Parathyroid adenoma (tissue), 2 donors: Measurements from ENCODE around the gene ARHGAP22.

Source experiments
- H2AFZ ChIP-seq: fragments of 300-600 bp; sonication (generic); one replicate; pipeline ENCODE4 v1.7.0; 2017; ENCODE audit warnings: antibody characterized with exemption, mild to moderate bottlenecking
- H3K27ac ChIP-seq: fragments of 300-600 bp; sonication (generic); one replicate; pipeline ENCODE4 v1.7.0; 2017
- H3K27me3 ChIP-seq: fragments of 300-600 bp; sonication (generic); one replicate; pipeline ENCODE4 v1.7.0; 2017; ENCODE audit warnings: low read length; ENCODE audit not compliant: control insufficient read depth, insufficient read depth
- H3K36me3 ChIP-seq: fragments of 300-600 bp; sonication (generic); one replicate; pipeline ENCODE4 v1.7.0; 2017; ENCODE audit warnings: low read length; ENCODE audit not compliant: control insufficient read depth, insufficient read depth
- H3K4me1 ChIP-seq: fragments of 300-600 bp; sonication (generic); one replicate; pipeline ENCODE4 v1.7.0; 2017; ENCODE audit warnings: control low read depth
- H3K4me2 ChIP-seq: fragments of 300-600 bp; sonication (generic); one replicate; pipeline ENCODE4 v1.7.0; 2017; ENCODE audit warnings: low read length
- H3K4me3 ChIP-seq: fragments of 300-600 bp; sonication (generic); one replicate; pipeline ENCODE4 v1.7.0; 2017; ENCODE audit warnings: low read depth, low read length
- H3K79me2 ChIP-seq: fragments of 300-600 bp; sonication (generic); one replicate; pipeline ENCODE4 v1.7.0; 2017; ENCODE audit warnings: control low read depth
- H3K9ac ChIP-seq: fragments of 300-600 bp; sonication (generic); one replicate; pipeline ENCODE4 v1.7.0; 2017; ENCODE audit warnings: mild to moderate bottlenecking
- H3K9me3 ChIP-seq: fragments of 300-600 bp; sonication (generic); one replicate; pipeline ENCODE4 v1.7.0; 2017; ENCODE audit warnings: low read length; ENCODE audit not compliant: control insufficient read depth
- TF ChIP-seq, protein P1 (sequence below): fragments of 300-600 bp; sonication (generic); IDR thresholded peaks from one replicate; pipeline ENCODE4 v1.7.0; 2017; ENCODE audit warnings: antibody characterized with exemption, mild to moderate bottlenecking
- donor health status: primary hyperparathyroidism.

ARHGAP22 gene

DNA sequence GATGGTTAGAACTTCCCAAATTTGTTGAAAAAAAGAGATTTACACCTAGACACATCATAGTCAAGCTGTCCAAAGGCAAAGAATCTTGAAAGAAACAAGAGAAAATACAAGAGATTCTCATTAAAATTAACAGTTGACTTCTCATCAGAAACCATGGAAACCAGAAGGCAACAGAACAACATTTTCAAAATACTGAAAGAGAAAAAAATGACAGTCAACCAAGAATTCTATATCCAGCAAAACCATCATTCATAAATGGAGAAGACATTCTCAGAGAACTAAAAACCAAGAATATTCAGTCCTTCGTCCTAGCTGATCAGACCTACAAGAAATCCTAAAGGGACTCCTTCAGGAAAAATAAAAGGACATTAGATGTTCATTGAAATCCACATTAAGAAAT, 90.6 kb downstream of the ARHGAP22 start:
- TF ChIP-seq, protein P1, sequence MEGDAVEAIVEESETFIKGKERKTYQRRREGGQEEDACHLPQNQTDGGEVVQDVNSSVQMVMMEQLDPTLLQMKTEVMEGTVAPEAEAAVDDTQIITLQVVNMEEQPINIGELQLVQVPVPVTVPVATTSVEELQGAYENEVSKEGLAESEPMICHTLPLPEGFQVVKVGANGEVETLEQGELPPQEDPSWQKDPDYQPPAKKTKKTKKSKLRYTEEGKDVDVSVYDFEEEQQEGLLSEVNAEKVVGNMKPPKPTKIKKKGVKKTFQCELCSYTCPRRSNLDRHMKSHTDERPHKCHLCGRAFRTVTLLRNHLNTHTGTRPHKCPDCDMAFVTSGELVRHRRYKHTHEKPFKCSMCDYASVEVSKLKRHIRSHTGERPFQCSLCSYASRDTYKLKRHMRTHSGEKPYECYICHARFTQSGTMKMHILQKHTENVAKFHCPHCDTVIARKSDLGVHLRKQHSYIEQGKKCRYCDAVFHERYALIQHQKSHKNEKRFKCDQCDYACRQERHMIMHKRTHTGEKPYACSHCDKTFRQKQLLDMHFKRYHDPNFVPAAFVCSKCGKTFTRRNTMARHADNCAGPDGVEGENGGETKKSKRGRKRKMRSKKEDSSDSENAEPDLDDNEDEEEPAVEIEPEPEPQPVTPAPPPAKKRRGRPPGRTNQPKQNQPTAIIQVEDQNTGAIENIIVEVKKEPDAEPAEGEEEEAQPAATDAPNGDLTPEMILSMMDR: no peak
- no peaks in the 10 kb centered on the region for H3K9me3 ChIP-seq
- H3K36me3 ChIP-seq: no peaks in the 10 kb centered on the region
- H3K9ac ChIP-seq: no peak overlapping the region
- H3K79me2 ChIP-seq: no peaks in the 10 kb centered on the region
- H3K27me3 ChIP-seq: no peaks in the 10 kb centered on the region
- H3K4me2 ChIP-seq: no peak overlapping the region
- H3K4me1 ChIP-seq: no peaks in the 10 kb centered on the region
- no peak overlapping the region for H3K27ac ChIP-seq
- H3K4me3 ChIP-seq: no peak overlapping the region
- H2AFZ ChIP-seq: no peak overlapping the region

DNA sequence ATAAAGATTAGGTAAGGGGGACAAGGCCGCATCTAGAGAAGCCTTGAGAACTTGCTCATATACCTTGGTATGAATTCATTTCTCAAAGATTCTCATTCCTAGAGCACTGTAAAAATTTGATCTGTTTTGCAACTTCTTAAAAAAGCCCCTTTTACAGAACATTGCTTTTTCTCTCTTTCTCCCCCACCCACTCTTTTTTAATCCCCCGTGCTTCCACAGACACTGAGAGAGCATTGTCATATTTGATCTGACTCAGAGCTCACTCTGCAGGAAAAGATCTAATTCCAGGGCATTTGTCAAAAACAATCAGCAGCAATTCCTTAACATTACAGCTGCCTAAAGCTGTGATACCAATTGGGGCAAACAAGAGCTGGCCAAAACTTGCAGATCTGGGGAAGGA, 92.0 kb downstream of the ARHGAP22 start:
- H3K4me1 ChIP-seq: peaks cover 11% of the 10 kb centered on the region
- no peaks in the 10 kb centered on the region for H3K9me3 ChIP-seq
- H3K79me2 ChIP-seq: no peaks in the 10 kb centered on the region
- no peak overlapping the region for H2AFZ ChIP-seq
- no peak overlapping the region for H3K27ac ChIP-seq
- TF ChIP-seq, protein P1: no peak
- no peak overlapping the region for H3K9ac ChIP-seq
- no peak overlapping the region for H3K4me3 ChIP-seq
- H3K27me3 ChIP-seq: no peaks in the 10 kb centered on the region
- H3K36me3 ChIP-seq: no peaks in the 10 kb centered on the region
- H3K4me2 ChIP-seq: no peak overlapping the region

DNA sequence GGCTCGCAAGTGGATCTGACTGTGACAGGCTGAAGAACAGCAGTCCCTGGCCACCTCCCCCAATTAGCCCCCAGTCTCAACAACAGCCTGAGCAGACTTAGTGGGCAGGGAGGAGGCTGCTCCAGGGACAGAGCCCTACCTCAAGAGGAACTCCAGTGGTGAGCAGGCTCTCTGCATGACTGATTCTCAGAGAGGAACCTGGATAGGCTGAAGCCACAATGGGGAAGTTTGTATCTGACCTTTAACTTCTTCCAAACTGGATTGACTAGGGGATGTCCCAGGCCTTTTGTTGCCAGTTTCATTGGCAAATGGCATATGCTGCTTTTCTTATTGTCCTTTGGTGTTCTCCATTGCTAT, 93.0 kb downstream of the ARHGAP22 start:
- no peak overlapping the region for H3K4me2 ChIP-seq
- no peak overlapping the region for H3K9ac ChIP-seq
- no peaks in the 10 kb centered on the region for H3K9me3 ChIP-seq
- H2AFZ ChIP-seq: no peak overlapping the region
- H3K27me3 ChIP-seq: no peaks in the 10 kb centered on the region
- no peak overlapping the region for H3K27ac ChIP-seq
- H3K4me3 ChIP-seq: no peak overlapping the region
- peaks cover 15% of the 10 kb centered on the region for H3K4me1 ChIP-seq
- no peaks in the 10 kb centered on the region for H3K79me2 ChIP-seq
- H3K36me3 ChIP-seq: no peaks in the 10 kb centered on the region
- TF ChIP-seq, protein P1: no peak

DNA sequence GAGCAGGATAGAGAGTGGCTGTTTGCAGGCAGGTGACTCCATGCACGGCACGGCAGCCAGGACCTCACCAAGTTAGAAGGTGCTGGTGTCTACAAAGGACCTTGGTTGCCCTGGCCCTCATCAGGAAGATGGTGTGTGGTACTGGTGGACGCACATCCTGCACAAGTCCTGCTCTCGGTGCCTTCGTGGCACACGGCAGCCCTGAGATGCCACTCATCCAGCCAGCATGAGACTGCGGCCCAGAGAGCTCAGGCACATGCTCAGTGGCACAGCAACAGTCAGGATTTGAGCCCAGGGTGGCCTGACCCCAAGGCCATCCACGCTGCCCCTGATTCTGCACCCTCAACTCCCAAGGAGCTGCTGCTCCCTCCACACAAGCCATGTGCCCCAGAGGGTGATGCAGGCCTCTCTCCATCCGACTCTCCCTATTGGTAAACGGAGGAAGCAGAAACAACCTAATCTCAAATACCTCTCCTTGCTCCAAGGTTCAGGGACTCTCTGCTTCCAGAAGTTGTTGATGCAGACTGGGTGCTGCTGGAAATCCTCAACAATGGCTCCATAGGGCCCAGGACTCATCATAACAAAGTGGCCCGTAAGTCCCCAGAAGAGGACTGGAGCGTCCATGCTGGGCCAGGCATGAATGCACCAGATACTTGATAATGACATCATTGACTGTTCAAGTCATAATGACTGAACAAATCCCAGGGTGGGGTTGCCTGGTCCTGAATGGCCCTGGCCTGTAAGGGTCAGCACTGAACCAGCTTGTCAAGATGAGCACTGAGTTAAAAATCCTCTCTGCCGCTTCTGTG, 93.6 kb downstream of the ARHGAP22 start:
- Histone ChIP-seq H3K79me2 (no peaks in the 10 kb centered on the region), H2AFZ (no peak overlapping the region), H3K27ac (no peak overlapping the region), H3K36me3 (no peaks in the 10 kb centered on the region), H3K4me2 (no peak overlapping the region), H3K27me3 (no peaks in the 10 kb centered on the region), H3K9me3 (no peaks in the 10 kb centered on the region), H3K4me3 (no peak overlapping the region), H3K4me1 (peaks cover 18% of the 10 kb centered on the region), H3K9ac (no peak overlapping the region)
- TF ChIP-seq, protein P1: no peak
